Transverse colon (tissue), 4 donors: ENCODE measurements around the gene EXD3. TPM values are rescaled to one million over a fixed set of nuclear protein-coding genes. Genes with fewer than 3 reads are reported as not detected.
A peak's percentile ranks its signal among the peaks of the same experiment; 100 is the strongest.

ENCODE experiments used
- DNase-seq: peaks from one replicate; pipeline ENCODE4 v3.0.0-alpha.2; 2019
- H3K27ac ChIP-seq, 4 donors: fragments of 200-600 bp; sonication (generic); 2 replicates each; pipeline ENCODE4 v1.5.1; 2016 to 2018; ENCODE audit warnings: inconsistent platforms in 4 of 4
- H3K27me3 ChIP-seq: fragments of 200-600 bp; sonication (generic); 2 replicates; pipeline ENCODE4 v1.5.1; 2017; ENCODE audit warnings: inconsistent platforms
- H3K36me3 ChIP-seq, 4 donors: fragments of 200-600 bp; sonication (generic); 2 replicates each; pipeline ENCODE4 v1.5.1; 2017 to 2019; ENCODE audit warnings: inconsistent platforms in 4 of 4
- H3K4me1 ChIP-seq, 4 donors: fragments of 200-600 bp; sonication (generic); 2 replicates each; pipeline ENCODE4 v1.5.1; 2017 to 2020; ENCODE audit warnings: inconsistent platforms in 4 of 4
- H3K4me3 ChIP-seq, 4 donors: fragments of 200-600 bp; sonication (generic); 1 replicate in 1 of 4; 2 replicates in 3 of 4; pipeline versions ENCODE4 v1.5.1 to v1.6.1; 2017 to 2019; ENCODE audit warnings: inconsistent platforms in 4 of 4
- H3K9me3 ChIP-seq, 2 donors: fragments of 200-600 bp; sonication (generic); 2 replicates each; pipeline ENCODE4 v1.5.1; 2017 to 2019; ENCODE audit warnings: inconsistent platforms in 2 of 2
- CTCF ChIP-seq, 5 experiments: fragments of 200-600 bp in 3 of 5; fragments of 450-650 bp in 2 of 5; sonication (generic) in 3 of 5; IDR thresholded peaks; 1 replicate in 2 of 5; 2 replicates in 3 of 5; pipeline ENCODE4 v1.5.1; 2016 to 2017; ENCODE audit warnings: antibody characterized with exemption in 5 of 5, inconsistent platforms in 3 of 5, mild to moderate bottlenecking in 2 of 5, moderate library complexity in 1 of 5
- EP300 ChIP-seq: sonication (generic); formaldehyde crosslinking; IDR thresholded peaks from one replicate; pipeline ENCODE4 v1.6.1; 2017; ENCODE audit warnings: antibody characterized with exemption, low read depth
- POLR2A ChIP-seq: fragments of 450-650 bp; IDR thresholded peaks from one replicate; pipeline ENCODE4 v1.6.1; 2016; ENCODE audit warnings: antibody characterized with exemption, mild to moderate bottlenecking, moderate library complexity
- POLR2AphosphoS5 ChIP-seq, 3 donors: sonication (generic); formaldehyde crosslinking; IDR thresholded peaks; one replicate each; pipeline ENCODE4 v1.6.1; 2016; ENCODE audit warnings: antibody characterized with exemption in 3 of 3
- WGBS, 2 donors: methylation state at CpG; one replicate each; pipeline ENCODE4 v1.1.5; 2018; ENCODE audit warnings: low coverage in 1 of 2; 5-methylcytosine and 5-hydroxymethylcytosine counted together
- in situ Hi-C, 4 donors: fragments of 200-750 bp; cut with MboI; loops; one replicate each; pipeline versions ENCODE4 v1.15.0 to v1.15.1; 2017; ENCODE audit warnings: low sequenced_read_pairs in 3 of 4, low pct_ligation_motif_present in 1 of 4, low pct_unique_long_range_greater_than_20kb in 1 of 4
- intact Hi-C: fragments of 100-400 bp; cut with DNase I; formaldehyde crosslinking; loops from one replicate; pipeline ENCODE4 v1.15.1; 2023; ENCODE audit warnings: low total_unique reads
- total RNA-seq, 4 donors: library from RNA; depleted of rRNA; stranded (reverse); fragments of >200 nt; gene quantifications; one replicate each; pipeline ENCODE4 v1.1.0, GENCODE V29; 2016

The EXD3 gene
- total RNA-seq, 4 donors from 2014 or later, result 47.6 to 228 (median 74.2) TPM

- Histone ChIP-seq H3K4me1 (peaks cover 13 to 53% (median 30%) of the 10 kb centered on the region in 4 donors), H3K4me3 (peak overlapping the region in 3 of 4 donors; percentile 49 to 74 (median 62)), H3K36me3 (peaks cover 0 to 15% (median 5%) of the 10 kb centered on the region in 4 donors), H3K9me3 (no peaks in the 10 kb centered on the region), H3K27me3 (peaks cover 9% of the 10 kb centered on the region), H3K27ac (peak overlapping the region; percentile 86 to 95 (median 90))
- DNase-seq, result peak; percentile 79
- in situ Hi-C loops, result loop anchor here in 2 of 4 donors (25.0 kb wide), 1 partner anchor 136 kb away; the partner anchor contains the start of genes EXD3 (in 2 of the 2) and NOXA1 (in 2 of the 2)
- TF ChIP-seq CTCF (IDR thresholded peaks at IDR 0.05), result no peak
- peak in 1 of 3 donors; percentile 12 for TF ChIP-seq POLR2AphosphoS5 (IDR thresholded peaks at IDR 0.05)
- TF ChIP-seq POLR2A, result no peak
- intact Hi-C loops, result no loop called here
- 3 to 40% methylated on average over 8 to 29 of the region's 30 CpGs for WGBS, 2 donors
Measured at GRCh38 chr9:137276473-137277328, 146.3 kb downstream of the EXD3 start.

GRCh38 chr9:137275588-137276472 is 147.1 kb downstream of the EXD3 start:
- H3K27ac ChIP-seq, result peak overlapping the region; percentile 86 to 95 (median 90)
- H3K4me3 ChIP-seq, result no peak overlapping the region
- no peaks in the 10 kb centered on the region for H3K9me3 ChIP-seq
- H3K27me3 ChIP-seq, result peaks cover 6% of the 10 kb centered on the region
- H3K36me3 ChIP-seq, result peaks cover 0 to 15% (median 5%) of the 10 kb centered on the region in 4 donors
- in situ Hi-C loops (loop anchor here in 2 of 4 donors (25.0 kb wide), 1 partner anchor 136 kb away; the partner anchor contains the start of genes EXD3 (in 2 of the 2) and NOXA1 (in 2 of the 2)), intact Hi-C loops (no loop called here)
- DNase-seq, result no peak
- WGBS, 2 donors, result 82 to 87% methylated on average over 7 to 22 of the region's 24 CpGs
- H3K4me1 ChIP-seq, result peaks cover 13 to 50% (median 27%) of the 10 kb centered on the region in 4 donors
- TF ChIP-seq POLR2AphosphoS5 (IDR thresholded peaks at IDR 0.05) (no peak), CTCF (IDR thresholded peaks at IDR 0.05) (no peak), POLR2A (no peak), EP300 (no peak)

- Histone ChIP-seq H3K27me3 (no peaks in the 10 kb centered on the region), H3K36me3 (peaks cover 0 to 15% (median 5%) of the 10 kb centered on the region in 4 donors), H3K9me3 (no peaks in the 10 kb centered on the region), H3K4me1 (peaks cover 13 to 44% (median 22%) of the 10 kb centered on the region in 4 donors), H3K4me3 (no peak overlapping the region), H3K27ac (peak overlapping the region in 2 of 4 donors; percentile 5 to 79)
- DNase-seq, result no peak
- 82 to 87% methylated on average over 3 to 10 of the region's 10 CpGs for WGBS, 2 donors
- TF ChIP-seq EP300 (no peak), POLR2A (no peak), POLR2AphosphoS5 (IDR thresholded peaks at IDR 0.05) (no peak), CTCF (IDR thresholded peaks at IDR 0.05) (no peak)
- in situ Hi-C loops (loop anchor here in 2 of 4 donors (25.0 kb wide), 1 partner anchor 137 kb away; the partner anchor contains the start of genes EXD3 (in 2 of the 2) and NOXA1 (in 2 of the 2)), intact Hi-C loops (no loop called here)
Measured at GRCh38 chr9:137275203-137275587, 147.8 kb downstream of the EXD3 start.
